ENCODE results near the gene RFFL. TPM values are rescaled to one million over a fixed set of nuclear protein-coding genes. Genes with fewer than 3 reads are reported as not detected.
"Not testable (repeated sequence)": the region's sequence is repeated elsewhere in the genome, so short reads cannot be mapped to it uniquely, and the experiment has no call there.

RFFL gene
- total RNA-seq (10 to 100 TPM; 51.3 to 80.2 (median 74.1) TPM), total RNA-seq (16.6 to 114 (median 55.2) reads per million in 29 experiments)
- total RNA-seq (2013), result 71.0 TPM

- ChIA-PET POLR2A (interaction anchor here (0.6 to 1.8 kb wide), 20 partner anchors 10 to 613 kb away, joined by 3 to 10 read pairs (median 4); partner anchors contain the start of gene RAD51D (in 1 of the 2)), CTCF (interaction anchor here (0.6 to 4.7 kb wide), 22 partner anchors 9 to 468 kb away, joined by 3 to 33 read pairs (median 7); partner anchors contain the start of genes LIG3 (in 1 of the 2) and RAD51D (in 1 of the 2))
- H3K4me1 Mint-ChIP-seq, result peaks cover 71 to 77% (median 72%) of the 10 kb centered on the region in 3 donors
- H3K9me3 ChIP-seq, result no peaks in the 10 kb centered on the region
- DNase-seq, result peak; percentile 60 to 95 (median 84)
- H3K27ac ChIP-seq (ENCODE audit: low read length), result peak within 1 kb of the TSS; percentile 80
- H3K27me3 ChIP-seq (replicated peaks in 1 of 2; ENCODE audit: control insufficient read depth in 2 of 2, extremely low read depth in 1 of 2, insufficient read depth in 2 of 2, low read length in 1 of 2), result no peaks in the 10 kb centered on the region
- no peaks in the 10 kb centered on the region for H3K9me3 Mint-ChIP-seq
- peaks cover 0 to 21% of the 10 kb centered on the region in 2 donors for H3K36me3 ChIP-seq (ENCODE audit: control insufficient read depth in 2 of 2, extremely low read depth in 1 of 2, insufficient read depth in 1 of 2, low read length in 1 of 2)
- peaks cover 15 to 27% of the 10 kb centered on the region in 2 experiments for H3K4me1 ChIP-seq (ENCODE audit: control insufficient read depth in 1 of 2, extremely low read depth in 1 of 2, insufficient read depth in 2 of 2, low read length in 2 of 2)
- peak within 1 kb of the TSS; percentile 90 to 96 for H3K27ac Mint-ChIP-seq
- peak within 1 kb of the TSS; percentile 52 to 76 (median 70) for H3K4me3 Mint-ChIP-seq
- H3K4me3 ChIP-seq (ENCODE audit: control insufficient read depth in 1 of 2, extremely low read depth in 1 of 2, low read length in 1 of 2), result peak within 1 kb of the TSS; percentile 41 to 42
- ATAC-seq (replicated peaks in 1 of 4), result peak; percentile 99 to 100 (median 100)
- WGBS (ENCODE audit: insufficient coverage), result 0% methylated on average over 1 of the region's 6 CpGs
- H3K36me3 Mint-ChIP-seq, result peaks cover 29% of the 10 kb centered on the region
- H3K27me3 Mint-ChIP-seq, result no peaks in the 10 kb centered on the region
These were observed at the start of gene RFFL for GRCh38 chr17:35063514-35064223. RFFL (minus strand) TSS chr17:35063707; CDS start chr17:35026553, 37,154 bp downstream.

GRCh38 chr17:35110791-35111190 lies 47.3 kb upstream of the RFFL start:
- H3K4me3 Mint-ChIP-seq; H3K9me3 Mint-ChIP-seq; POLR2A ChIA-PET; H3K27ac ChIP-seq (ENCODE audit: low read length); H3K27me3 Mint-ChIP-seq; H3K27me3 ChIP-seq (replicated peaks in 1 of 2; ENCODE audit: control insufficient read depth in 2 of 2, extremely low read depth in 1 of 2, insufficient read depth in 2 of 2, low read length in 1 of 2); H3K27ac Mint-ChIP-seq; DNase-seq; H3K4me1 ChIP-seq (ENCODE audit: control insufficient read depth in 1 of 2, extremely low read depth in 1 of 2, insufficient read depth in 2 of 2, low read length in 2 of 2); H3K9me3 ChIP-seq; ATAC-seq (replicated peaks in 1 of 4); H3K4me3 ChIP-seq (ENCODE audit: control insufficient read depth in 1 of 2, extremely low read depth in 1 of 2, low read length in 1 of 2); CTCF ChIA-PET: not testable (repeated sequence)
- peaks cover 5 to 13% of the 10 kb centered on the region in 2 donors for H3K36me3 ChIP-seq (ENCODE audit: control insufficient read depth in 2 of 2, extremely low read depth in 1 of 2, insufficient read depth in 1 of 2, low read length in 1 of 2)
- Mint-ChIP-seq H3K36me3 (peaks cover 26% of the 10 kb centered on the region), H3K4me1 (peaks cover 2 to 11% (median 8%) of the 10 kb centered on the region in 3 donors)
- 93% methylated on average over 7 of the region's 17 CpGs for WGBS (ENCODE audit: insufficient coverage)

- DNase-seq (no peak), ATAC-seq (replicated peaks in 1 of 4) (no peak)
- Histone ChIP-seq H3K27me3 (replicated peaks in 1 of 2; ENCODE audit: control insufficient read depth in 2 of 2, extremely low read depth in 1 of 2, insufficient read depth in 2 of 2, low read length in 1 of 2) (no peaks in the 10 kb centered on the region), H3K4me3 (ENCODE audit: control insufficient read depth in 1 of 2, extremely low read depth in 1 of 2, low read length in 1 of 2) (no peak overlapping the region), H3K9me3 (no peaks in the 10 kb centered on the region), H3K36me3 (ENCODE audit: control insufficient read depth in 2 of 2, extremely low read depth in 1 of 2, insufficient read depth in 1 of 2, low read length in 1 of 2) (peaks cover 10 to 52% of the 10 kb centered on the region in 2 donors), H3K27ac (ENCODE audit: low read length) (no peak overlapping the region), H3K4me1 (ENCODE audit: control insufficient read depth in 1 of 2, extremely low read depth in 1 of 2, insufficient read depth in 2 of 2, low read length in 2 of 2) (no peaks in the 10 kb centered on the region)
- ChIA-PET POLR2A (no interaction called here), CTCF (interaction anchor here in 1 of 2 donors (0.5 kb wide), 1 partner anchor 1341 kb away, joined by 3 read pairs; no protein-coding TSS in a partner anchor)
- peaks cover 42% of the 10 kb centered on the region for H3K36me3 Mint-ChIP-seq
- no peaks in the 10 kb centered on the region for H3K9me3 Mint-ChIP-seq
- no peak overlapping the region for H3K4me3 Mint-ChIP-seq
- H3K4me1 Mint-ChIP-seq, result peaks cover 0 to 7% (median 0%) of the 10 kb centered on the region in 3 donors
- WGBS (ENCODE audit: insufficient coverage), result no CpG with 5 or more reads among the region's 5 CpGs
- no peaks in the 10 kb centered on the region for H3K27me3 Mint-ChIP-seq
- H3K27ac Mint-ChIP-seq, result no peak overlapping the region
These were observed 41.4 kb upstream of the RFFL start for GRCh38 chr17:35104844-35105450.

GRCh38 chr17:35103271-35103670 lies 39.8 kb upstream of the RFFL start:
- peaks cover 0 to 7% (median 0%) of the 10 kb centered on the region in 3 donors for H3K4me1 Mint-ChIP-seq
- H3K36me3 Mint-ChIP-seq, result peaks cover 46% of the 10 kb centered on the region
- no CpG with 5 or more reads among the region's 5 CpGs for WGBS (ENCODE audit: insufficient coverage)
- Histone ChIP-seq H3K27me3 (replicated peaks in 1 of 2; ENCODE audit: control insufficient read depth in 2 of 2, extremely low read depth in 1 of 2, insufficient read depth in 2 of 2, low read length in 1 of 2) (no peaks in the 10 kb centered on the region), H3K27ac (ENCODE audit: low read length) (no peak overlapping the region), H3K4me3 (ENCODE audit: control insufficient read depth in 1 of 2, extremely low read depth in 1 of 2, low read length in 1 of 2) (no peak overlapping the region), H3K4me1 (ENCODE audit: control insufficient read depth in 1 of 2, extremely low read depth in 1 of 2, insufficient read depth in 2 of 2, low read length in 2 of 2) (no peaks in the 10 kb centered on the region), H3K9me3 (no peaks in the 10 kb centered on the region), H3K36me3 (ENCODE audit: control insufficient read depth in 2 of 2, extremely low read depth in 1 of 2, insufficient read depth in 1 of 2, low read length in 1 of 2) (peaks cover 12 to 61% of the 10 kb centered on the region in 2 donors)
- no peak for ATAC-seq (replicated peaks in 1 of 4)
- H3K27ac Mint-ChIP-seq, result no peak overlapping the region
- no peak for DNase-seq
- H3K27me3 Mint-ChIP-seq, result no peaks in the 10 kb centered on the region
- H3K4me3 Mint-ChIP-seq, result no peak overlapping the region
- ChIA-PET POLR2A (no interaction called here), CTCF (no interaction called here)
- no peaks in the 10 kb centered on the region for H3K9me3 Mint-ChIP-seq

- POLR2A ChIA-PET, result no interaction called here
- CTCF ChIA-PET, result no interaction called here
- no CpG with 5 or more reads among the region's 2 CpGs for WGBS (ENCODE audit: insufficient coverage)
- H3K36me3 Mint-ChIP-seq, result peaks cover 45% of the 10 kb centered on the region
- no peaks in the 10 kb centered on the region for H3K4me1 ChIP-seq (ENCODE audit: control insufficient read depth in 1 of 2, extremely low read depth in 1 of 2, insufficient read depth in 2 of 2, low read length in 2 of 2)
- H3K4me1 Mint-ChIP-seq, result peaks cover 0 to 7% (median 0%) of the 10 kb centered on the region in 3 donors
- no peaks in the 10 kb centered on the region for H3K9me3 Mint-ChIP-seq
- no peak overlapping the region for H3K4me3 ChIP-seq (ENCODE audit: control insufficient read depth in 1 of 2, extremely low read depth in 1 of 2, low read length in 1 of 2)
- H3K27me3 Mint-ChIP-seq, result no peaks in the 10 kb centered on the region
- peaks cover 12 to 61% of the 10 kb centered on the region in 2 donors for H3K36me3 ChIP-seq (ENCODE audit: control insufficient read depth in 2 of 2, extremely low read depth in 1 of 2, insufficient read depth in 1 of 2, low read length in 1 of 2)
- ATAC-seq (replicated peaks in 1 of 4) (no peak), DNase-seq (no peak)
- no peak overlapping the region for H3K4me3 Mint-ChIP-seq
- H3K27ac ChIP-seq (ENCODE audit: low read length), result no peak overlapping the region
- H3K27me3 ChIP-seq (replicated peaks in 1 of 2; ENCODE audit: control insufficient read depth in 2 of 2, extremely low read depth in 1 of 2, insufficient read depth in 2 of 2, low read length in 1 of 2), result no peaks in the 10 kb centered on the region
- H3K27ac Mint-ChIP-seq, result no peak overlapping the region
- H3K9me3 ChIP-seq, result no peaks in the 10 kb centered on the region
These were observed 38.2 kb upstream of the RFFL start for GRCh38 chr17:35101725-35102124.

GRCh38 chr17:35101036-35101435 lies 37.5 kb upstream of the RFFL start:
- Histone ChIP-seq H3K4me1 (ENCODE audit: control insufficient read depth in 1 of 2, extremely low read depth in 1 of 2, insufficient read depth in 2 of 2, low read length in 2 of 2) (peaks cover 0 to 2% of the 10 kb centered on the region in 2 experiments), H3K9me3 (no peaks in the 10 kb centered on the region), H3K27me3 (replicated peaks in 1 of 2; ENCODE audit: control insufficient read depth in 2 of 2, extremely low read depth in 1 of 2, insufficient read depth in 2 of 2, low read length in 1 of 2) (no peaks in the 10 kb centered on the region), H3K36me3 (ENCODE audit: control insufficient read depth in 2 of 2, extremely low read depth in 1 of 2, insufficient read depth in 1 of 2, low read length in 1 of 2) (peaks cover 8 to 54% of the 10 kb centered on the region in 2 donors), H3K4me3 (ENCODE audit: control insufficient read depth in 1 of 2, extremely low read depth in 1 of 2, low read length in 1 of 2) (no peak overlapping the region), H3K27ac (ENCODE audit: low read length) (no peak overlapping the region)
- no peak overlapping the region for H3K27ac Mint-ChIP-seq
- WGBS (ENCODE audit: insufficient coverage), result 97% methylated on average over 14 of the region's 14 CpGs
- CTCF ChIA-PET, result no interaction called here
- H3K4me1 Mint-ChIP-seq, result peaks cover 4 to 7% (median 5%) of the 10 kb centered on the region in 3 donors
- H3K36me3 Mint-ChIP-seq, result peaks cover 38% of the 10 kb centered on the region
- ATAC-seq (replicated peaks in 1 of 4) (no peak), DNase-seq (no peak)
- no peaks in the 10 kb centered on the region for H3K9me3 Mint-ChIP-seq
- H3K4me3 Mint-ChIP-seq, result no peak overlapping the region
- POLR2A ChIA-PET, result no interaction called here
- H3K27me3 Mint-ChIP-seq, result no peaks in the 10 kb centered on the region
